ENCODE data around the gene SLC7A4.

Gene SLC7A4

GRCh38 chr22:21026783-21027692 is 5.3 kb downstream of the SLC7A4 start:
- H3K4me2 ChIP-seq, result no peak overlapping the region
- H3K4me3 ChIP-seq, result no peak overlapping the region
- H3K9ac ChIP-seq, result no peak overlapping the region
- H4K20me1 ChIP-seq, result peaks cover 0 to 19% (median 0%) of the 10 kb centered on the region in 11 experiments; a peak in 2 of 22 replicates
- TF ChIP-seq Cebpa-rat (IDR thresholded peaks at IDR 0.05), result no peak
- H3K9me3 ChIP-seq (replicated peaks in 1 of 11), result no peaks in the 10 kb centered on the region
- H3K36me3 ChIP-seq, result no peaks in the 10 kb centered on the region
- peaks cover 0 to 12% (median 8%) of the 10 kb centered on the region in 10 experiments; a peak in 14 of 20 replicates for H3K4me1 ChIP-seq
- H3K27ac ChIP-seq, result no peak overlapping the region
- H3K27me3 ChIP-seq, result peaks cover 12 to 21% (median 16%) of the 10 kb centered on the region in 11 experiments

GRCh38 chr22:21025763-21026755 is 6.3 kb downstream of the SLC7A4 start:
- peaks cover 2 to 11% (median 6%) of the 10 kb centered on the region in 11 experiments; a peak in 17 of 22 replicates for H3K27me3 ChIP-seq
- no peaks in the 10 kb centered on the region for H3K9me3 ChIP-seq (replicated peaks in 1 of 11)
- H3K36me3 ChIP-seq, result no peaks in the 10 kb centered on the region
- TF ChIP-seq Cebpa-rat (IDR thresholded peaks at IDR 0.05), result no peak
- peaks cover 0 to 9% (median 5%) of the 10 kb centered on the region in 10 experiments; a peak in 13 of 20 replicates for H3K4me1 ChIP-seq
- no peak overlapping the region for H3K4me3 ChIP-seq
- no peak overlapping the region for H3K9ac ChIP-seq
- no peak overlapping the region for H3K27ac ChIP-seq
- peaks cover 0 to 10% (median 0%) of the 10 kb centered on the region in 11 experiments; a peak in 2 of 22 replicates for H4K20me1 ChIP-seq
- peak overlapping the region in 4 of 11 experiments; percentile 2 to 35 (median 27); a peak in 3 of 22 replicates for H3K4me2 ChIP-seq

- Histone ChIP-seq H3K9ac (no peak overlapping the region), H3K4me2 (peak overlapping the region in 6 of 11 experiments; percentile 2 to 35 (median 20); a peak in 4 of 22 replicates), H3K36me3 (no peaks in the 10 kb centered on the region), H3K27me3 (peaks cover 0 to 3% (median 0%) of the 10 kb centered on the region in 11 experiments; a peak in 2 of 22 replicates), H3K27ac (no peak overlapping the region), H4K20me1 (peaks cover 0 to 4% (median 0%) of the 10 kb centered on the region in 11 experiments; a peak in 2 of 22 replicates), H3K4me3 (no peak overlapping the region), H3K4me1 (peaks cover 0 to 9% (median 5%) of the 10 kb centered on the region in 10 experiments; a peak in 13 of 20 replicates), H3K9me3 (replicated peaks in 1 of 11) (no peaks in the 10 kb centered on the region)
- no peak for TF ChIP-seq Cebpa-rat (IDR thresholded peaks at IDR 0.05)
These were observed 7.1 kb downstream of the SLC7A4 start for GRCh38 chr22:21025266-21025665.

- H3K4me2 ChIP-seq, result no peak overlapping the region
- peaks cover 0 to 9% (median 5%) of the 10 kb centered on the region in 10 experiments; a peak in 13 of 20 replicates for H3K4me1 ChIP-seq
- H3K4me3 ChIP-seq, result no peak overlapping the region
- no peak overlapping the region for H3K9ac ChIP-seq
- no peaks in the 10 kb centered on the region for H3K9me3 ChIP-seq (replicated peaks in 1 of 11)
- no peaks in the 10 kb centered on the region for H3K36me3 ChIP-seq
- H3K27ac ChIP-seq, result no peak overlapping the region
- peaks cover 0 to 4% (median 0%) of the 10 kb centered on the region in 11 experiments; a peak in 1 of 22 replicates for H4K20me1 ChIP-seq
- no peak for TF ChIP-seq Cebpa-rat (IDR thresholded peaks at IDR 0.05)
- H3K27me3 ChIP-seq, result no peaks in the 10 kb centered on the region
These were observed 9.3 kb downstream of the SLC7A4 start for GRCh38 chr22:21022955-21023614.

GRCh38 chr22:21022507-21022906 is 9.9 kb downstream of the SLC7A4 start:
- H3K27ac ChIP-seq, result no peak overlapping the region
- no peak overlapping the region for H3K4me3 ChIP-seq
- no peaks in the 10 kb centered on the region for H3K27me3 ChIP-seq
- H4K20me1 ChIP-seq, result peaks cover 0 to 4% (median 0%) of the 10 kb centered on the region in 11 experiments; a peak in 1 of 22 replicates
- no peak overlapping the region for H3K4me2 ChIP-seq
- H3K36me3 ChIP-seq, result no peaks in the 10 kb centered on the region
- H3K9ac ChIP-seq, result no peak overlapping the region
- H3K4me1 ChIP-seq, result peaks cover 0 to 9% (median 5%) of the 10 kb centered on the region in 10 experiments; a peak in 13 of 20 replicates
- TF ChIP-seq Cebpa-rat (IDR thresholded peaks at IDR 0.05), result no peak
- H3K9me3 ChIP-seq (replicated peaks in 1 of 11), result no peaks in the 10 kb centered on the region

GRCh38 chr22:21020802-21021429 is 11.4 kb downstream of the SLC7A4 start:
- H3K36me3 ChIP-seq, result no peaks in the 10 kb centered on the region
- no peak overlapping the region for H3K4me3 ChIP-seq
- H3K27me3 ChIP-seq, result no peaks in the 10 kb centered on the region
- H3K27ac ChIP-seq, result no peak overlapping the region
- TF ChIP-seq Cebpa-rat (IDR thresholded peaks at IDR 0.05), result no peak
- H3K9me3 ChIP-seq (replicated peaks in 1 of 11), result no peaks in the 10 kb centered on the region
- H3K4me1 ChIP-seq, result peaks cover 2 to 19% (median 11%) of the 10 kb centered on the region in 10 experiments
- H3K4me2 ChIP-seq, result no peak overlapping the region
- no peak overlapping the region for H3K9ac ChIP-seq
- H4K20me1 ChIP-seq, result no peaks in the 10 kb centered on the region

GRCh38 chr22:21018314-21018713 is 14.0 kb downstream of the SLC7A4 start:
- no peak overlapping the region for H3K9ac ChIP-seq
- peaks cover 26 to 37% (median 30%) of the 10 kb centered on the region in 10 experiments for H3K4me1 ChIP-seq
- no peaks in the 10 kb centered on the region for H3K36me3 ChIP-seq
- H3K27ac ChIP-seq, result no peak overlapping the region
- H3K4me2 ChIP-seq, result no peak overlapping the region
- peaks cover 0 to 5% (median 0%) of the 10 kb centered on the region in 11 experiments; a peak in 4 of 22 replicates for H4K20me1 ChIP-seq
- H3K9me3 ChIP-seq (replicated peaks in 1 of 11), result no peaks in the 10 kb centered on the region
- no peak overlapping the region for H3K4me3 ChIP-seq
- H3K27me3 ChIP-seq, result no peaks in the 10 kb centered on the region
- TF ChIP-seq Cebpa-rat (IDR thresholded peaks at IDR 0.05), result no peak
